GM12878 (cell line): ENCODE data around the gene EFNB2. TPM values are rescaled to one million over a fixed set of nuclear protein-coding genes. Genes with fewer than 3 reads are reported as not detected.

Experiments
- ATAC-seq: fragments of 200-7000 bp; cut with Tn5 transposase; 3 replicates; pipeline ENCODE4 v1.9.1; 2020; ENCODE audit warnings: mild to moderate bottlenecking, moderate library complexity
- BruUV-seq: library from RNA; stranded (reverse); fragments of 400-500 nt; replicated peaks from 2 replicates; lab custom pipeline; 2021; lab: Mats Ljungman, UMichigan
- CTCF ChIA-PET: fragments of 300-600 bp; sonication (Branson Sonifier 250); formaldehyde crosslinking; extraction: SDS; loops from one replicate; lab custom pipeline; 2021; ENCODE audit warnings: inconsistent platforms; lab: Yijun Ruan, JAX
- POLR2A ChIA-PET: fragments of 350-600 bp; formaldehyde crosslinking; extraction: SDS; loops from one replicate; lab custom pipeline; 2021; ENCODE audit warnings: inconsistent platforms; lab: Charles Lee
- RAD21 ChIA-PET: fragments of 300-600 bp; sonication (Branson Sonifier 250); formaldehyde crosslinking; loops from one replicate; lab custom pipeline; 2023; ENCODE audit warnings: antibody characterized with exemption; ENCODE audit not compliant: unreplicated experiment; lab: Charles Lee
- SMC1A ChIA-PET: fragments of 300-600 bp; sonication (Branson Sonifier 250); formaldehyde crosslinking; loops from one replicate; lab custom pipeline; 2023; ENCODE audit not compliant: unreplicated experiment, uncharacterized antibody; lab: Charles Lee
- DNase-seq: peaks from one replicate; pipeline ENCODE4 v3.0.0-alpha.2; 2011; ENCODE audit warnings: low read depth, low spot score
- FAIRE-seq: peaks from 3 replicates; lab custom pipeline; 2011; peaks lifted over from hg19 to GRCh38; lab: Jason Lieb, UNC
- H2AFZ ChIP-seq: 2 replicates; pipeline ENCODE4 v1.6.0; 2011; ENCODE audit warnings: low read depth, low read length, control low read depth; ENCODE audit not compliant: control insufficient read depth
- H3K27ac ChIP-seq: 2 replicates; pipeline ENCODE4 v1.5.1; 2011; ENCODE audit warnings: control low read depth; ENCODE audit not compliant: control insufficient read depth, insufficient read depth
- H3K27me3 ChIP-seq, 2 experiments: replicated peaks in 1 of 2; 2 replicates each; pipeline versions ENCODE4 v1.6.0 to v1.6.1; 2011; ENCODE audit warnings: low read length in 1 of 2; ENCODE audit not compliant: control insufficient read depth in 2 of 2, insufficient read depth in 2 of 2
- H3K36me3 ChIP-seq, 2 experiments: 2 replicates each; pipeline ENCODE4 v1.5.1; 2011; ENCODE audit warnings: low read length in 1 of 2; ENCODE audit not compliant: control insufficient read depth in 2 of 2, insufficient read depth in 2 of 2
- H3K4me1 ChIP-seq: 2 replicates; pipeline ENCODE4 v1.6.1; 2011; ENCODE audit warnings: mild to moderate bottlenecking, low read length, moderate library complexity, mixed read lengths; ENCODE audit not compliant: control insufficient read depth, insufficient read depth
- H3K4me2 ChIP-seq: 2 replicates; pipeline ENCODE4 v1.6.0; 2011; ENCODE audit warnings: control low read depth; ENCODE audit not compliant: control insufficient read depth, insufficient read depth
- H3K4me3 ChIP-seq: fragments of 200-600 bp; sonication (generic); 2 replicates; pipeline ENCODE4 v1.5.1; 2016
- H3K79me2 ChIP-seq: 2 replicates; pipeline ENCODE4 v1.6.0; 2011; ENCODE audit warnings: low read length; ENCODE audit not compliant: control insufficient read depth, insufficient read depth
- H3K9ac ChIP-seq: 2 replicates; pipeline ENCODE4 v1.8.0; 2011; ENCODE audit warnings: low read length, control low read depth, mixed read lengths; ENCODE audit not compliant: control insufficient read depth, insufficient read depth
- H3K9me3 ChIP-seq: replicated peaks from 3 replicates; pipeline ENCODE4 v1.5.1; 2011; ENCODE audit warnings: mild to moderate bottlenecking, low read length; ENCODE audit not compliant: control insufficient read depth, insufficient read depth
- H4K20me1 ChIP-seq: 2 replicates; pipeline ENCODE4 v1.6.0; 2011; ENCODE audit not compliant: control insufficient read depth, insufficient read depth
- ATF2 ChIP-seq: IDR thresholded peaks from 2 replicates; pipeline ENCODE4 v1.6.1; 2012; ENCODE audit warnings: low read length, inconsistent platforms
- FOXK2 ChIP-seq: fragments of 450-650 bp; IDR thresholded peaks from 2 replicates; pipeline ENCODE4 v1.6.1; 2017; ENCODE audit warnings: mild to moderate bottlenecking, moderate library complexity
- FOXM1 ChIP-seq: IDR thresholded peaks from 2 replicates; pipeline ENCODE4 v1.6.1; 2012; ENCODE audit warnings: low read depth, mild to moderate bottlenecking, inconsistent platforms, low read length, moderate library complexity
- HDAC6 ChIP-seq: fragments of 200-600 bp; sonication (generic); IDR thresholded peaks from one replicate; pipeline ENCODE4 v1.8.0; 2017; ENCODE audit warnings: antibody characterized with exemption; ENCODE audit not compliant: unreplicated experiment
- IRF3 ChIP-seq: fragments of 450-650 bp; IDR thresholded peaks from 2 replicates; pipeline ENCODE4 v1.6.1; 2014; ENCODE audit warnings: mild to moderate bottlenecking
- MAX ChIP-seq: IDR thresholded peaks from 2 replicates; pipeline ENCODE4 v1.6.1; 2012; ENCODE audit warnings: low read depth, low read length, improper control_type of control experiment
- NFYB ChIP-seq: IDR thresholded peaks from 2 replicates; pipeline ENCODE4 v1.6.1; 2011; ENCODE audit warnings: low read depth, mild to moderate bottlenecking, low read length, improper control_type of control experiment, moderate library complexity; ENCODE audit not compliant: insufficient read depth
- NR2C1 ChIP-seq: fragments of 450-650 bp; IDR thresholded peaks from 2 replicates; pipeline ENCODE4 v1.6.1; 2017; ENCODE audit warnings: antibody characterized with exemption, mild to moderate bottlenecking, moderate library complexity
- PML ChIP-seq: IDR thresholded peaks from 2 replicates; pipeline ENCODE4 v1.6.1; 2012; ENCODE audit warnings: low read length, inconsistent platforms
- POLR2AphosphoS2 ChIP-seq: IDR thresholded peaks from 2 replicates; pipeline ENCODE4 v1.6.1; 2011; ENCODE audit warnings: low read depth, mild to moderate bottlenecking, low read length, improper control_type of control experiment, moderate library complexity
- PRDM15 ChIP-seq: fragments of 450-650 bp; formaldehyde crosslinking; IDR thresholded peaks from 2 replicates; pipeline ENCODE4 v1.4.0; 2020; ENCODE audit warnings: mild to moderate bottlenecking, moderate library complexity
- RCOR1 ChIP-seq: conservative IDR thresholded peaks from 2 replicates; pipeline ENCODE4 v1.6.1; 2012; ENCODE audit warnings: low read depth, low read length, improper control_type of control experiment
- SMAD1 ChIP-seq: fragments of 450-650 bp; IDR thresholded peaks from 2 replicates; pipeline ENCODE4 v1.6.1; 2018; ENCODE audit warnings: mild to moderate bottlenecking, low read depth; ENCODE audit not compliant: partially characterized antibody
- SPI1 ChIP-seq: IDR thresholded peaks from 2 replicates; pipeline ENCODE4 v1.6.1; 2011; ENCODE audit warnings: low read depth, mild to moderate bottlenecking, low read length, moderate library complexity, borderline replicate concordance; ENCODE audit not compliant: insufficient read depth
- SRF ChIP-seq, 2 experiments: IDR thresholded peaks; 2 replicates each; pipeline ENCODE4 v1.6.1; 2011; ENCODE audit warnings: low read depth in 2 of 2, low read length in 2 of 2, mild to moderate bottlenecking in 1 of 2, moderate library complexity in 1 of 2
- STAT3 ChIP-seq: IDR thresholded peaks from 2 replicates; pipeline ENCODE4 v1.6.1; 2011; ENCODE audit warnings: low read depth, low read length, improper control_type of control experiment
- WRNIP1 ChIP-seq: IDR thresholded peaks from 2 replicates; pipeline ENCODE4 v1.6.1; 2011; ENCODE audit warnings: low read depth, low read length, improper control_type of control experiment, borderline replicate concordance
- ZNF24 ChIP-seq: fragments of 450-650 bp; IDR thresholded peaks from 2 replicates; pipeline ENCODE4 v1.6.1; 2017; ENCODE audit warnings: antibody characterized with exemption, mild to moderate bottlenecking
- ZNF274 ChIP-seq: IDR thresholded peaks from one replicate; pipeline ENCODE4 v1.8.0; 2011; ENCODE audit not compliant: insufficient read length, insufficient read depth
- WGBS: methylation state at CpG from one replicate; pipeline ENCODE4 v1.1.6; 2016; ENCODE audit warnings: low lambda C conversion rate; ENCODE audit not compliant: insufficient replicate concordance, insufficient coverage; ENCODE audit errors: missing lambda C conversion rate; 5-methylcytosine and 5-hydroxymethylcytosine counted together
- in situ Hi-C: fragments of 300-500 bp; cut with MboI; formaldehyde crosslinking; loops from 9 replicates; pipeline ENCODE4 v1.14.3; 2018; ENCODE audit warnings: mixed read lengths
- intact Hi-C: fragments of 100-400 bp; cut with micrococcal nuclease; formaldehyde crosslinking; loops from one replicate; pipeline ENCODE4 v1.14.2; 2022; ENCODE audit not compliant: unreplicated experiment
- polyA plus RNA-seq, 11 experiments: library from polyadenylated mRNA; depleted of rRNA in 4 of 11; unstranded in 6 of 11; stranded (reverse) in 5 of 11; fragments of >200 nt; fragmentation: Nextera tagmentation in 4 of 11; fragmentation: Illumina TruSeq in 1 of 11; extraction: Ambion mirVana in 4 of 11; extraction: Trizol in 1 of 11; gene quantifications; 1 replicate in 1 of 11; 2 replicates in 10 of 11; pipeline versions ENCODE4 v1.2.1 to v1.2.3, GENCODE V29; 2011 to 2016; ENCODE audit warnings: inconsistent platforms in 2 of 11, missing spikeins in 2 of 11, low read depth in 1 of 11
- total RNA-seq, 4 experiments: library from RNA; depleted of rRNA in 3 of 4; stranded (reverse); fragments of >200 nt in 3 of 4; fragmentation: Illumina TruSeq in 1 of 4; extraction: Trizol in 1 of 4; gene quantifications; 2 replicates each; pipeline versions ENCODE4 v1.2.1 to v1.2.3, GENCODE V29; 2013 to 2021

EFNB2 gene
- total and polyA plus RNA-seq, 10 of the 15 experiments (the other 5 are each of a cell fraction or from before 2014, with no cell fraction given): 0.12 to 1.5 (median 0.31) TPM; not detected in 1

- ChIA-PET CTCF (no interaction called here), SMC1A (interaction anchor here (1.9 kb wide), 1 partner anchor 10 kb away, joined by 6 read pairs; no protein-coding TSS in a partner anchor), POLR2A (no interaction called here), RAD21 (no interaction called here)
- H3K4me2 ChIP-seq: no peak overlapping the region
- H4K20me1 ChIP-seq: no peaks in the 10 kb centered on the region
- no peaks in the 10 kb centered on the region for H3K79me2 ChIP-seq
- no peak overlapping the region for H2AFZ ChIP-seq
- FAIRE-seq (no peak), DNase-seq (no peak), ATAC-seq (no peak)
- TF ChIP-seq NR2C1 (no peak), FOXM1 (no peak), ZNF24 (no peak), IRF3 (no peak), WRNIP1 (no peak), SPI1 (no peak), SRF (IDR thresholded peaks at IDR 0.05; ENCODE audit: low read depth in 2 of 2, low read length in 2 of 2) (no peak), NFYB (no peak), STAT3 (no peak), SMAD1 (no peak), ATF2 (no peak), PML (no peak), POLR2AphosphoS2 (no peak), ZNF274 (no peak), HDAC6 (no peak), MAX (no peak), FOXK2 (no peak), PRDM15 (CRISPR knock-in tag) (no peak), RCOR1 (no peak)
- WGBS: 45% methylated on average over 9 of the region's 9 CpGs
- intact Hi-C loops (no loop called here), in situ Hi-C loops (no loop called here)
- H3K4me3 ChIP-seq: no peak overlapping the region
- H3K9ac ChIP-seq: no peak overlapping the region
- H3K36me3 ChIP-seq: no peaks in the 10 kb centered on the region
- BruUV-seq: no TSS peak
- peaks cover 0 to 3% of the 10 kb centered on the region in 2 experiments; a peak in 1 of 4 replicates for H3K27me3 ChIP-seq
- H3K9me3 ChIP-seq: no peaks in the 10 kb centered on the region
- no peak overlapping the region for H3K27ac ChIP-seq
- H3K4me1 ChIP-seq: no peaks in the 10 kb centered on the region
Measured at GRCh38 chr13:106484084-106484483, 51.4 kb downstream of the EFNB2 start.
